ENCODE data around the gene CFAP119.

DNA sequence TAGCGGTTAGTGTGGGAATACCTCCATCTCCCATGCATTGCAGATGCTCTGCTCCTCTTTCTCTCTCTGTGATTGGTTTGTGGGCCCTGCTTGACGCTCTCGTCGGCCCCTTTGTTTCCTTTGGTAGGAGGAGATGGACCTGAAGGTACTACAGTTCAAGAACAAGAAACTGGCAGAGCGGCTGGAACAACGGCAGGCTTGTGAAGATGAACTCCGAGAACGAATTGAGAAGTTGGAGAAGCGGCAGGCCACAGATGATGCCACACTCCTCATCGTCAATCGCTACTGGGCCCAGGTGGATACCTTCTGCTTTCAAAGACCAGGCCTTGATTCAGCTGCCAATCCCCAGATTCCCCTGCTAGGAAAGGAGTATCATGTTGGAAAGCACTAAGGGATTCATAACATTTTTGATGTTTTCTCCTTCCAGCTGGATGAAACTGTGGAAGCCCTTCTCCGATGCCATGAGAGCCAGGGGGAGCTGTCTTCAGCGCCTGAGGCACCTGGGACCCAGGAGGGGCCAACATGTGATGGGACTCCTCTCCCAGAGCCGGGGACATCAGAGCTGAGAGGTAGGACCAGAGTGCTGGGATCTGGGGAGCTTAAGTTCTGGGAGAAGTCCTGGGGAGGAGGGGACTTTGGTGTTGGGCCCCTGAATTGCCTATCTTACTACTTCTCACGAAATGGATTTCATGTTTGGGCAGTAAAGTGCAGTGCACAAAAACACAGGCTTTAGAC is 1.3 kb upstream of the CFAP119 start:
- TF ChIP-seq, protein P1, sequence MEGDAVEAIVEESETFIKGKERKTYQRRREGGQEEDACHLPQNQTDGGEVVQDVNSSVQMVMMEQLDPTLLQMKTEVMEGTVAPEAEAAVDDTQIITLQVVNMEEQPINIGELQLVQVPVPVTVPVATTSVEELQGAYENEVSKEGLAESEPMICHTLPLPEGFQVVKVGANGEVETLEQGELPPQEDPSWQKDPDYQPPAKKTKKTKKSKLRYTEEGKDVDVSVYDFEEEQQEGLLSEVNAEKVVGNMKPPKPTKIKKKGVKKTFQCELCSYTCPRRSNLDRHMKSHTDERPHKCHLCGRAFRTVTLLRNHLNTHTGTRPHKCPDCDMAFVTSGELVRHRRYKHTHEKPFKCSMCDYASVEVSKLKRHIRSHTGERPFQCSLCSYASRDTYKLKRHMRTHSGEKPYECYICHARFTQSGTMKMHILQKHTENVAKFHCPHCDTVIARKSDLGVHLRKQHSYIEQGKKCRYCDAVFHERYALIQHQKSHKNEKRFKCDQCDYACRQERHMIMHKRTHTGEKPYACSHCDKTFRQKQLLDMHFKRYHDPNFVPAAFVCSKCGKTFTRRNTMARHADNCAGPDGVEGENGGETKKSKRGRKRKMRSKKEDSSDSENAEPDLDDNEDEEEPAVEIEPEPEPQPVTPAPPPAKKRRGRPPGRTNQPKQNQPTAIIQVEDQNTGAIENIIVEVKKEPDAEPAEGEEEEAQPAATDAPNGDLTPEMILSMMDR (IDR thresholded peaks at IDR 0.05; ENCODE audit: low read depth, low read length, missing input control): no peak
- no peak for TF ChIP-seq SP1 (IDR thresholded peaks at IDR 0.05)
- no peak for TF ChIP-seq TAF1 (conservative IDR thresholded peaks at IDR 0.05)
- TF ChIP-seq, protein P2, sequence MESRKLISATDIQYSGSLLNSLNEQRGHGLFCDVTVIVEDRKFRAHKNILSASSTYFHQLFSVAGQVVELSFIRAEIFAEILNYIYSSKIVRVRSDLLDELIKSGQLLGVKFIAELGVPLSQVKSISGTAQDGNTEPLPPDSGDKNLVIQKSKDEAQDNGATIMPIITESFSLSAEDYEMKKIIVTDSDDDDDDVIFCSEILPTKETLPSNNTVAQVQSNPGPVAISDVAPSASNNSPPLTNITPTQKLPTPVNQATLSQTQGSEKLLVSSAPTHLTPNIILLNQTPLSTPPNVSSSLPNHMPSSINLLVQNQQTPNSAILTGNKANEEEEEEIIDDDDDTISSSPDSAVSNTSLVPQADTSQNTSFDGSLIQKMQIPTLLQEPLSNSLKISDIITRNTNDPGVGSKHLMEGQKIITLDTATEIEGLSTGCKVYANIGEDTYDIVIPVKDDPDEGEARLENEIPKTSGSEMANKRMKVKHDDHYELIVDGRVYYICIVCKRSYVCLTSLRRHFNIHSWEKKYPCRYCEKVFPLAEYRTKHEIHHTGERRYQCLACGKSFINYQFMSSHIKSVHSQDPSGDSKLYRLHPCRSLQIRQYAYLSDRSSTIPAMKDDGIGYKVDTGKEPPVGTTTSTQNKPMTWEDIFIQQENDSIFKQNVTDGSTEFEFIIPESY (IDR thresholded peaks at IDR 0.05): no peak
- TF ChIP-seq, protein P3, sequence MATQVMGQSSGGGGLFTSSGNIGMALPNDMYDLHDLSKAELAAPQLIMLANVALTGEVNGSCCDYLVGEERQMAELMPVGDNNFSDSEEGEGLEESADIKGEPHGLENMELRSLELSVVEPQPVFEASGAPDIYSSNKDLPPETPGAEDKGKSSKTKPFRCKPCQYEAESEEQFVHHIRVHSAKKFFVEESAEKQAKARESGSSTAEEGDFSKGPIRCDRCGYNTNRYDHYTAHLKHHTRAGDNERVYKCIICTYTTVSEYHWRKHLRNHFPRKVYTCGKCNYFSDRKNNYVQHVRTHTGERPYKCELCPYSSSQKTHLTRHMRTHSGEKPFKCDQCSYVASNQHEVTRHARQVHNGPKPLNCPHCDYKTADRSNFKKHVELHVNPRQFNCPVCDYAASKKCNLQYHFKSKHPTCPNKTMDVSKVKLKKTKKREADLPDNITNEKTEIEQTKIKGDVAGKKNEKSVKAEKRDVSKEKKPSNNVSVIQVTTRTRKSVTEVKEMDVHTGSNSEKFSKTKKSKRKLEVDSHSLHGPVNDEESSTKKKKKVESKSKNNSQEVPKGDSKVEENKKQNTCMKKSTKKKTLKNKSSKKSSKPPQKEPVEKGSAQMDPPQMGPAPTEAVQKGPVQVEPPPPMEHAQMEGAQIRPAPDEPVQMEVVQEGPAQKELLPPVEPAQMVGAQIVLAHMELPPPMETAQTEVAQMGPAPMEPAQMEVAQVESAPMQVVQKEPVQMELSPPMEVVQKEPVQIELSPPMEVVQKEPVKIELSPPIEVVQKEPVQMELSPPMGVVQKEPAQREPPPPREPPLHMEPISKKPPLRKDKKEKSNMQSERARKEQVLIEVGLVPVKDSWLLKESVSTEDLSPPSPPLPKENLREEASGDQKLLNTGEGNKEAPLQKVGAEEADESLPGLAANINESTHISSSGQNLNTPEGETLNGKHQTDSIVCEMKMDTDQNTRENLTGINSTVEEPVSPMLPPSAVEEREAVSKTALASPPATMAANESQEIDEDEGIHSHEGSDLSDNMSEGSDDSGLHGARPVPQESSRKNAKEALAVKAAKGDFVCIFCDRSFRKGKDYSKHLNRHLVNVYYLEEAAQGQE (IDR thresholded peaks at IDR 0.05): no peak
- no peak for TF ChIP-seq GABPA (IDR thresholded peaks at IDR 0.05 in 1 of 2, conservative IDR thresholded peaks at IDR 0.05 in 1 of 2)
- TF ChIP-seq FOXA1 (IDR thresholded peaks at IDR 0.05): no peak
- TF ChIP-seq RAD21 (IDR thresholded peaks at IDR 0.05): no peak
